Neural crest cell (in vitro differentiated cells): Measurements from ENCODE around the gene CDH13. TPM values are rescaled to one million over a fixed set of nuclear protein-coding genes. Genes with fewer than 3 reads are reported as not detected.

ENCODE experiments used
- DNase-seq: peaks from one replicate; pipeline ENCODE4 v3.0.0; 2021; ENCODE audit warnings: low read depth, mixed read lengths, low spot score
- H3K27ac Mint-ChIP-seq: one replicate; pipeline ENCODE4 v1.8.0; 2021; ENCODE audit warnings: mild to moderate bottlenecking, mixed read lengths; ENCODE audit not compliant: unreplicated experiment
- H3K27me3 Mint-ChIP-seq: 2 replicates; pipeline ENCODE4 v1.8.0; 2021; ENCODE audit warnings: low read depth, mild to moderate bottlenecking, mixed read lengths
- H3K36me3 Mint-ChIP-seq: 2 replicates; pipeline ENCODE4 v1.8.0; 2021; ENCODE audit warnings: low read depth, mild to moderate bottlenecking, mixed read lengths
- H3K4me1 Mint-ChIP-seq: 2 replicates; pipeline ENCODE4 v1.8.0; 2021; ENCODE audit warnings: mixed read lengths
- H3K4me3 Mint-ChIP-seq: one replicate; pipeline ENCODE4 v1.8.0; 2021; ENCODE audit warnings: mild to moderate bottlenecking, mixed read lengths
- H3K9me3 Mint-ChIP-seq: 2 replicates; pipeline ENCODE4 v1.8.0; 2021; ENCODE audit warnings: mixed read lengths
- CTCF ChIP-seq: fragments of 200-600 bp; sonication (generic); conservative IDR thresholded peaks from 2 replicates; pipeline ENCODE4 v1.5.0; 2021; ENCODE audit warnings: antibody characterized with exemption, mild to moderate bottlenecking
- total RNA-seq: library from RNA; stranded (reverse); gene quantifications from 2 replicates; pipeline ENCODE4 v1.2.1, GENCODE V29; 2021

The CDH13 gene
- total RNA-seq, 1 donor from 2014 or later, result 1.1 TPM

- peaks cover 12% of the 10 kb centered on the region for H3K36me3 Mint-ChIP-seq
- no peak for TF ChIP-seq CTCF
- no peak overlapping the region for H3K27ac Mint-ChIP-seq
Observed at GRCh38 chr16:83125999-83126568, 499.3 kb downstream of the CDH13 start.

GRCh38 chr16:83128041-83128440, 501.3 kb downstream of the CDH13 start:
- peaks cover 12% of the 10 kb centered on the region for H3K36me3 Mint-ChIP-seq
- no peak overlapping the region for H3K27ac Mint-ChIP-seq

More at GRCh38 chr16:83125999-83126568, 499.3 kb downstream of the CDH13 start:
- Mint-ChIP-seq H3K9me3 (peaks cover 16% of the 10 kb centered on the region), H3K4me1 (no peaks in the 10 kb centered on the region), H3K4me3 (no peak overlapping the region), H3K27me3 (peaks cover 54% of the 10 kb centered on the region)
- DNase-seq, result no peak

GRCh38 chr16:83130039-83130438, 503.3 kb downstream of the CDH13 start:
- no peak for DNase-seq
- Mint-ChIP-seq H3K27me3 (peaks cover 93% of the 10 kb centered on the region), H3K36me3 (peaks cover 12% of the 10 kb centered on the region), H3K9me3 (peaks cover 15% of the 10 kb centered on the region), H3K27ac (no peak overlapping the region), H3K4me3 (no peak overlapping the region), H3K4me1 (no peaks in the 10 kb centered on the region)
- no peak for TF ChIP-seq CTCF

More at GRCh38 chr16:83128041-83128440, 501.3 kb downstream of the CDH13 start:
- DNase-seq, result no peak
- no peak overlapping the region for H3K4me3 Mint-ChIP-seq
- peaks cover 73% of the 10 kb centered on the region for H3K27me3 Mint-ChIP-seq
- no peaks in the 10 kb centered on the region for H3K4me1 Mint-ChIP-seq
- peaks cover 16% of the 10 kb centered on the region for H3K9me3 Mint-ChIP-seq
- no peak for TF ChIP-seq CTCF

- no peaks in the 10 kb centered on the region for H3K9me3 Mint-ChIP-seq
- no peaks in the 10 kb centered on the region for H3K36me3 Mint-ChIP-seq
- no peak overlapping the region for H3K27ac Mint-ChIP-seq
- TF ChIP-seq CTCF, result no peak
- H3K4me1 Mint-ChIP-seq, result peaks cover 26% of the 10 kb centered on the region
- no peak overlapping the region for H3K4me3 Mint-ChIP-seq
- peaks cover 97% of the 10 kb centered on the region for H3K27me3 Mint-ChIP-seq
- no peak for DNase-seq
Observed at GRCh38 chr16:83134638-83135037, 507.9 kb downstream of the CDH13 start.

GRCh38 chr16:83136419-83136818, 509.6 kb downstream of the CDH13 start:
- H3K36me3 Mint-ChIP-seq, result no peaks in the 10 kb centered on the region
- no peak for TF ChIP-seq CTCF
- DNase-seq, result no peak
- H3K27me3 Mint-ChIP-seq, result peaks cover 97% of the 10 kb centered on the region
- no peak overlapping the region for H3K27ac Mint-ChIP-seq
- H3K4me3 Mint-ChIP-seq, result no peak overlapping the region
- H3K4me1 Mint-ChIP-seq, result peaks cover 26% of the 10 kb centered on the region
- no peaks in the 10 kb centered on the region for H3K9me3 Mint-ChIP-seq
